ENCODE results near the gene CACNA2D2.

- TF ChIP-seq, protein P1, sequence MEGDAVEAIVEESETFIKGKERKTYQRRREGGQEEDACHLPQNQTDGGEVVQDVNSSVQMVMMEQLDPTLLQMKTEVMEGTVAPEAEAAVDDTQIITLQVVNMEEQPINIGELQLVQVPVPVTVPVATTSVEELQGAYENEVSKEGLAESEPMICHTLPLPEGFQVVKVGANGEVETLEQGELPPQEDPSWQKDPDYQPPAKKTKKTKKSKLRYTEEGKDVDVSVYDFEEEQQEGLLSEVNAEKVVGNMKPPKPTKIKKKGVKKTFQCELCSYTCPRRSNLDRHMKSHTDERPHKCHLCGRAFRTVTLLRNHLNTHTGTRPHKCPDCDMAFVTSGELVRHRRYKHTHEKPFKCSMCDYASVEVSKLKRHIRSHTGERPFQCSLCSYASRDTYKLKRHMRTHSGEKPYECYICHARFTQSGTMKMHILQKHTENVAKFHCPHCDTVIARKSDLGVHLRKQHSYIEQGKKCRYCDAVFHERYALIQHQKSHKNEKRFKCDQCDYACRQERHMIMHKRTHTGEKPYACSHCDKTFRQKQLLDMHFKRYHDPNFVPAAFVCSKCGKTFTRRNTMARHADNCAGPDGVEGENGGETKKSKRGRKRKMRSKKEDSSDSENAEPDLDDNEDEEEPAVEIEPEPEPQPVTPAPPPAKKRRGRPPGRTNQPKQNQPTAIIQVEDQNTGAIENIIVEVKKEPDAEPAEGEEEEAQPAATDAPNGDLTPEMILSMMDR (IDR thresholded peaks at IDR 0.05), result no peak
- no peak for TF ChIP-seq POLR2A (IDR thresholded peaks at IDR 0.05)
Measured at GRCh38 chr3:50533316-50533715, 29.9 kb upstream of the CACNA2D2 start.

Data from adrenal gland (tissue), 5 donors.